Right lobe of liver (tissue), 6 donors: ENCODE results near the gene C16orf54. TPM values are rescaled to one million over a fixed set of nuclear protein-coding genes. Genes with fewer than 3 reads are reported as not detected.

ENCODE experiments used
- ATAC-seq, 4 donors: fragments of 200-7000 bp; cut with Tn5 transposase; one replicate each; pipeline ENCODE4 v1.9.1; 2020; ENCODE audit warnings: mild to moderate bottlenecking in 4 of 4, moderate library complexity in 4 of 4
- DNase-seq, 3 donors: peaks; one replicate each; pipeline ENCODE4 v3.0.0-alpha.2; 2020
- H3K27ac ChIP-seq, 3 donors: fragments of 200-600 bp; one replicate each; pipeline ENCODE4 v1.8.0; 2022
- H3K27me3 ChIP-seq, 2 donors: fragments of 200-600 bp; one replicate each; pipeline ENCODE4 v1.8.0; 2022
- H3K36me3 ChIP-seq, 4 donors: fragments of 200-600 bp; sonication (generic) in 1 of 4; one replicate each; pipeline versions ENCODE4 v1.5.1 to v1.8.0; 2017 to 2022; ENCODE audit warnings: control low read depth in 1 of 4
- H3K4me1 ChIP-seq, 4 donors: fragments of 200-600 bp; sonication (generic) in 1 of 4; one replicate each; pipeline versions ENCODE4 v1.5.1 to v1.8.0; 2017 to 2022; ENCODE audit warnings: control low read depth in 1 of 4
- H3K4me3 ChIP-seq, 3 donors: fragments of 200-600 bp; one replicate each; pipeline ENCODE4 v1.8.0; 2022
- H3K9me3 ChIP-seq, 4 donors: fragments of 200-600 bp; sonication (generic) in 1 of 4; one replicate each; pipeline versions ENCODE4 v1.5.1 to v1.8.0; 2017 to 2022; ENCODE audit warnings: control low read depth in 1 of 4
- CTCF ChIP-seq, 4 donors: fragments of 200-600 bp in 3 of 4; fragments of 450-650 bp in 1 of 4; IDR thresholded peaks; one replicate each; pipeline versions ENCODE4 v1.5.1 to v1.8.0; 2016 to 2022; ENCODE audit warnings: antibody characterized with exemption in 4 of 4, mild to moderate bottlenecking in 2 of 4
- POLR2A ChIP-seq: fragments of 450-650 bp; IDR thresholded peaks from one replicate; pipeline ENCODE4 v1.6.1; 2017; ENCODE audit warnings: antibody characterized with exemption, mild to moderate bottlenecking
- WGBS: methylation state at CpG from one replicate; pipeline ENCODE4 v1.1.6; 2018; ENCODE audit warnings: low coverage, low lambda C conversion rate; ENCODE audit not compliant: insufficient coverage; ENCODE audit errors: missing lambda C conversion rate; 5-methylcytosine and 5-hydroxymethylcytosine counted together
- intact Hi-C, 2 donors: fragments of 100-400 bp; cut with DNase I; formaldehyde crosslinking; loops; one replicate each; pipeline versions ENCODE4 v1.11.2 to v1.14.1; 2022
- total RNA-seq, 6 experiments: library from RNA; depleted of rRNA in 2 of 6; stranded (reverse); fragments of >200 nt in 2 of 6; fragmentation: NEBNext Ultra II Directional in 3 of 6; extraction: Animal tissue kit (Norgen Biotek cat#: 25700) in 3 of 6; gene quantifications; one replicate each; pipeline versions ENCODE4 v1.1.0 to v1.2.4, GENCODE V29; 2016 to 2023
- donor health status: DM: no; HTN: yes; CAD: no.
- donor health status: DM: no; HTN: no; CAD: no.
- donor health status: DM: no; HTN: no; CAD: no.
- donor health status: DM: no; HTN: yes; CAD: no.
- donor health status: DM: no; HTN: yes; CAD: no.

The C16orf54 gene
- total RNA-seq, 6 experiments from 2014 or later = 0.40 to 1.2 (median 0.66) TPM

DNA sequence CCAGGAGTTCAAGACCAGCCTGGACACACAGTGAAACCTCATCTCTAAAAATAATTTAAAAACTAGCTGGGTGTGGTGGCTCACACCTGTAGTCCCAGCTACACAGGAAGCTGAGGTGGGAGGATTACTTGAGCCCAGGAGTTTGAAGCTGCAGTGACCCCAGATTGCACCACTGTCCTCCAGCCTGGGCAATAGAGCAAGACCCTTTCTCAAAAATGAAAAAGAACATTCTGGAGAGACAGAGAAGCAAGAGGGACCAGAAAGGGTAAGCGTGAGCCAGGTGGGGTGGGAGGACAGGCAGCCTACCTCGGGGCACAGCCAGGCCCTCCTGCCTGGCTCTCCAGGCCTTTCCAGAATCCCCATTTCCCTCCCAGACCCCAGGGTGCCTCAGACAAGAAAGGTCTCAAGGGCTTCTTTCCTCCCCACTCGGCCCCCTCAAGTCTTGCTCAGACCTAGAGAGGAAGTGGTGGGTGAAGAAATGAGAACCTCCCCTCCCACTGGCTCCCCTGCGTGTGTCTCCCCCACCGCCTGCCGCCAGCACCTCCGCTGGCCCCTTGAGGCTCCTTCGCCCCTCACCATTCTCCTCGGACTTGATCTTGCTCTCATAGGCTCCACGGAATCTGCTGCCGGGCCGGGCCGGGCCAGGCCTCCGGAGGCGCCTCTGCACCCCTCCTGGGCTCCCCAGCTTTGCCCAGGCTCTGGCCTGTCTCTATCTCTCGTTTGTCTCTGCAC lies 503 bp downstream of the C16orf54 start:
- intact Hi-C loops = no loop called here
- Histone ChIP-seq H3K36me3 (no peaks in the 10 kb centered on the region), H3K4me3 (peak overlapping the region; percentile 21 to 37 (median 33)), H3K4me1 (no peaks in the 10 kb centered on the region), H3K9me3 (no peaks in the 10 kb centered on the region), H3K27ac (peak overlapping the region in 2 of 3 donors; percentile 43 to 65), H3K27me3 (no peaks in the 10 kb centered on the region)
- 56% methylated on average over 10 of the region's 16 CpGs for WGBS
- TF ChIP-seq POLR2A (no peak), CTCF (IDR thresholded peaks at IDR 0.05) (no peak)
- ATAC-seq (peak; percentile 40 to 58 (median 51)), DNase-seq (peak in 1 of 3 donors; percentile 19)

DNA sequence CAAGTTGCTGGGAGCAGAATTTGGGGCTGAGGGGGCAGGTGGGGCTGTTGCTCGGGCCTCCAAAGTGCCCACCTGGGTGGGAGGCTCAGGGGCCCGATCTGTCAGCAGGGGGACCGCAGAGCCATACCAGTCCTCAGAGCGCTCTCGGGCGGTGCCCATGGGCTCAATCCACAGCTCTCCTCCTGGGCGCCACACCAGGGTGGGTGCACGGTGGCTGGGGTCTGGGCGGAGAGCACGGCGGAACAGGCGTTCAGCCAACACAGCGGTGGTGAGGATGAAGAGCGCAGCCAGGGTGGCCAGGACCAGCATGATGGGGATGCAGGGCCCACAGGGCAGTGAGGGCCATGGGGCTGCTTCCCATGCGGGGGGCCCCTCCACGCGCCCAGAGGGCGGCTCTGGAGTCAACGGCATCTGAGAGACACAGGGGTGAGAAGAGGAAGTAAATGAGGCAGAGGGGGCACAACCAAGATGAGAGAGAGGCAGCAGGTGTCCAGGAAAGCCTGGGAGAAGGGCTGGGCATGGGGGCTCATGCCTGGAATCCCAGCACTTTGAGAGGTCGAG lies 1.2 kb downstream of the C16orf54 start:
- Histone ChIP-seq H3K4me3 (peak overlapping the region in 1 of 3 donors; percentile 33), H3K4me1 (no peaks in the 10 kb centered on the region), H3K9me3 (no peaks in the 10 kb centered on the region), H3K27me3 (no peaks in the 10 kb centered on the region), H3K36me3 (no peaks in the 10 kb centered on the region), H3K27ac (peak overlapping the region in 1 of 3 donors; percentile 65)
- WGBS = 84% methylated on average over 5 of the region's 20 CpGs
- ATAC-seq (peak in 1 of 4 donors; percentile 4), DNase-seq (peak in 1 of 3 donors; percentile 58)
- intact Hi-C loops = no loop called here
- TF ChIP-seq CTCF (IDR thresholded peaks at IDR 0.05) = no peak
- no peak for TF ChIP-seq POLR2A

- H3K27ac ChIP-seq = no peak overlapping the region
- WGBS = 89% methylated on average over 3 of the region's 21 CpGs
- peak in 1 of 3 donors; percentile 24 for DNase-seq
- H3K9me3 ChIP-seq = no peaks in the 10 kb centered on the region
- TF ChIP-seq POLR2A = no peak
- no peak for TF ChIP-seq CTCF (IDR thresholded peaks at IDR 0.05)
- intact Hi-C loops = no loop called here
- no peaks in the 10 kb centered on the region for H3K27me3 ChIP-seq
- no peaks in the 10 kb centered on the region for H3K4me1 ChIP-seq
- peak overlapping the region in 1 of 3 donors; percentile 33 for H3K4me3 ChIP-seq
- no peaks in the 10 kb centered on the region for H3K36me3 ChIP-seq
- peak in 1 of 4 donors; percentile 28 for ATAC-seq
Measured at GRCh38 chr16:29743827-29744531, 1.8 kb downstream of the C16orf54 start.

- H3K36me3 ChIP-seq = no peaks in the 10 kb centered on the region
- no peaks in the 10 kb centered on the region for H3K27me3 ChIP-seq
- H3K4me1 ChIP-seq = no peaks in the 10 kb centered on the region
- ATAC-seq = no peak
- TF ChIP-seq POLR2A (no peak), CTCF (IDR thresholded peaks at IDR 0.05) (no peak)
- no peak overlapping the region for H3K4me3 ChIP-seq
- DNase-seq = no peak
- intact Hi-C loops = no loop called here
- H3K27ac ChIP-seq = no peak overlapping the region
- H3K9me3 ChIP-seq = no peaks in the 10 kb centered on the region
- no CpG with 5 or more reads among the region's 5 CpGs for WGBS
Measured at GRCh38 chr16:29743475-29743826, 2.3 kb downstream of the C16orf54 start.
